ENCODE results near the gene LRRC8C. TPM values are rescaled to one million over a fixed set of nuclear protein-coding genes. Genes with fewer than 3 reads are reported as not detected.

LRRC8C gene
- total and polyA plus RNA-seq, 2 of the 8 experiments (the other 6 are each of a cell fraction or from before 2014, with no cell fraction given), result 1.1 to 2.1 TPM

GRCh38 chr1:89584781-89585180 is 48.1 kb upstream of the LRRC8C start (continued):
- TF ChIP-seq CHD1 (IDR thresholded peaks at IDR 0.05; ENCODE audit: low read depth, low read length) (no peak), SP4 (IDR thresholded peaks at IDR 0.05; ENCODE audit: low read length) (no peak)

All from H1 (cell line).